Kidney (tissue), 14 donors: ENCODE data around the gene TNNI3K. TPM values are rescaled to one million over a fixed set of nuclear protein-coding genes. Genes with fewer than 3 reads are reported as not detected.

Experiments used
- DNase-seq, 5 donors: peaks; one replicate each; pipeline ENCODE4 v3.0.0-alpha.2; 2013 to 2020
- FAIRE-seq: peaks from 2 replicates; lab custom pipeline; 2012; peaks lifted over from hg19 to GRCh38; lab: Jason Lieb, UNC
- H3K27ac ChIP-seq, 2 donors: one replicate each; pipeline ENCODE4 v1.7.0; 2013; ENCODE audit warnings: low read depth in 2 of 2, low read length in 2 of 2, inconsistent platforms in 1 of 2
- H3K27me3 ChIP-seq: one replicate; pipeline ENCODE4 v1.7.1; 2013; ENCODE audit warnings: low read length, inconsistent platforms; ENCODE audit not compliant: control insufficient read depth, insufficient read depth
- H3K36me3 ChIP-seq, 3 donors: one replicate each; pipeline versions ENCODE4 v1.7.0 to v1.7.1; 2013; ENCODE audit warnings: low read length in 3 of 3, control low read depth in 1 of 3, inconsistent platforms in 1 of 3; ENCODE audit not compliant: insufficient read depth in 3 of 3, control insufficient read depth in 2 of 3
- H3K4me1 ChIP-seq, 3 donors: one replicate each; pipeline versions ENCODE4 v1.7.0 to v1.7.1; 2013; ENCODE audit warnings: low read length in 3 of 3, inconsistent platforms in 1 of 3, low read depth in 1 of 3; ENCODE audit not compliant: control insufficient read depth in 2 of 3, insufficient read depth in 2 of 3
- H3K4me3 ChIP-seq, 3 donors: one replicate each; pipeline versions ENCODE4 v1.7.0 to v1.8.1; 2013; ENCODE audit warnings: low read length in 3 of 3, control low read depth in 1 of 3, inconsistent platforms in 1 of 3
- H3K9ac ChIP-seq, 3 donors: one replicate each; pipeline versions ENCODE4 v1.7.0 to v1.7.1; 2013; ENCODE audit warnings: low read length in 3 of 3, control low read depth in 1 of 3, inconsistent platforms in 1 of 3
- H3K9me3 ChIP-seq, 3 donors: one replicate each; pipeline versions ENCODE4 v1.7.0 to v1.7.1; 2013; ENCODE audit warnings: low read length in 3 of 3, control low read depth in 1 of 3, inconsistent platforms in 1 of 3; ENCODE audit not compliant: control insufficient read depth in 2 of 3, insufficient read depth in 1 of 3
- CTCF ChIP-seq: IDR thresholded peaks from 3 replicates; pipeline ENCODE4 v1.5.1; 2012; ENCODE audit warnings: mild to moderate bottlenecking, moderate library complexity, borderline replicate concordance; ENCODE audit not compliant: insufficient read depth; ENCODE audit errors: extremely low read depth
- intact Hi-C: fragments of 100-400 bp; cut with DNase I; formaldehyde crosslinking; loops from one replicate; pipeline ENCODE4 v1.11.1; 2022
- polyA plus RNA-seq: library from polyadenylated mRNA; stranded (reverse); fragments of 350-450 nt; fragmentation: Illumina TruSeq; extraction: RNeasy Lipid Tissue Mini Kit (QIAGEN cat#74804); gene quantifications from one replicate; pipeline ENCODE4 v1.2.3, GENCODE V29; 2014; ENCODE audit warnings: low read depth, low replicate concordance; ENCODE audit not compliant: insufficient read depth
- total RNA-seq: library from RNA; stranded (reverse); fragmentation: NEBNext Ultra II Directional; extraction: Animal tissue kit (Norgen Biotek cat#: 25700); gene quantifications from one replicate; pipeline ENCODE4 v1.2.1, GENCODE V29; 2021
- donor health status: control.
- donor health status: control.
- donor health status: control.
- donor health status: control.
- donor health status: control.
- donor health status: DM: yes; HTN: yes; CAD: no.
- donor health status: Normal renal cell carcinoma (clear cell type).

The TNNI3K gene
- total and polyA plus RNA-seq, 2 donors from 2014 or later = 1.4 to 2.2 TPM

GRCh38 chr1:74470251-74470650 is 235.1 kb downstream of the TNNI3K start:
- H3K4me3 ChIP-seq = no peak overlapping the region
- TF ChIP-seq CTCF = no peak
- H3K27me3 ChIP-seq = no peaks in the 10 kb centered on the region
- H3K27ac ChIP-seq = no peak overlapping the region
- H3K9ac ChIP-seq = no peak overlapping the region
- no peaks in the 10 kb centered on the region for H3K4me1 ChIP-seq
- intact Hi-C loops = no loop called here
- no peaks in the 10 kb centered on the region for H3K36me3 ChIP-seq
- no peaks in the 10 kb centered on the region for H3K9me3 ChIP-seq
- DNase-seq (no peak), FAIRE-seq (no peak)

- Histone ChIP-seq H3K9ac (no peak overlapping the region), H3K27me3 (no peaks in the 10 kb centered on the region), H3K27ac (no peak overlapping the region), H3K9me3 (no peaks in the 10 kb centered on the region), H3K4me1 (no peaks in the 10 kb centered on the region), H3K36me3 (no peaks in the 10 kb centered on the region), H3K4me3 (no peak overlapping the region)
- TF ChIP-seq CTCF = no peak
- intact Hi-C loops = no loop called here
- DNase-seq (peak in 3 of 5 donors; percentile 35 to 64 (median 50)), FAIRE-seq (no peak)
Measured at GRCh38 chr1:74470936-74471335, 235.7 kb downstream of the TNNI3K start.

- H3K9ac ChIP-seq = no peak overlapping the region
- DNase-seq (no peak), FAIRE-seq (no peak)
- H3K27me3 ChIP-seq = no peaks in the 10 kb centered on the region
- H3K36me3 ChIP-seq = no peaks in the 10 kb centered on the region
- no peak overlapping the region for H3K4me3 ChIP-seq
- no peaks in the 10 kb centered on the region for H3K9me3 ChIP-seq
- intact Hi-C loops = no loop called here
- H3K4me1 ChIP-seq = no peaks in the 10 kb centered on the region
- no peak for TF ChIP-seq CTCF
- no peak overlapping the region for H3K27ac ChIP-seq
Measured at GRCh38 chr1:74471470-74471869, 236.3 kb downstream of the TNNI3K start.

GRCh38 chr1:74474585-74474984 is 239.4 kb downstream of the TNNI3K start:
- TF ChIP-seq CTCF = no peak
- FAIRE-seq (no peak), DNase-seq (no peak)
- Histone ChIP-seq H3K4me3 (no peak overlapping the region), H3K36me3 (no peaks in the 10 kb centered on the region), H3K9me3 (no peaks in the 10 kb centered on the region), H3K4me1 (no peaks in the 10 kb centered on the region), H3K27ac (no peak overlapping the region), H3K27me3 (no peaks in the 10 kb centered on the region), H3K9ac (no peak overlapping the region)
- intact Hi-C loops = no loop called here
